ENCODE results near the gene ZNF584. TPM values are rescaled to one million over a fixed set of nuclear protein-coding genes. Genes with fewer than 3 reads are reported as not detected.
A peak's percentile ranks its signal among the peaks of the same experiment; 100 is the strongest.

ZNF584 gene
- total RNA-seq, 1 donor from 2014 or later, result 8.4 TPM

DNA sequence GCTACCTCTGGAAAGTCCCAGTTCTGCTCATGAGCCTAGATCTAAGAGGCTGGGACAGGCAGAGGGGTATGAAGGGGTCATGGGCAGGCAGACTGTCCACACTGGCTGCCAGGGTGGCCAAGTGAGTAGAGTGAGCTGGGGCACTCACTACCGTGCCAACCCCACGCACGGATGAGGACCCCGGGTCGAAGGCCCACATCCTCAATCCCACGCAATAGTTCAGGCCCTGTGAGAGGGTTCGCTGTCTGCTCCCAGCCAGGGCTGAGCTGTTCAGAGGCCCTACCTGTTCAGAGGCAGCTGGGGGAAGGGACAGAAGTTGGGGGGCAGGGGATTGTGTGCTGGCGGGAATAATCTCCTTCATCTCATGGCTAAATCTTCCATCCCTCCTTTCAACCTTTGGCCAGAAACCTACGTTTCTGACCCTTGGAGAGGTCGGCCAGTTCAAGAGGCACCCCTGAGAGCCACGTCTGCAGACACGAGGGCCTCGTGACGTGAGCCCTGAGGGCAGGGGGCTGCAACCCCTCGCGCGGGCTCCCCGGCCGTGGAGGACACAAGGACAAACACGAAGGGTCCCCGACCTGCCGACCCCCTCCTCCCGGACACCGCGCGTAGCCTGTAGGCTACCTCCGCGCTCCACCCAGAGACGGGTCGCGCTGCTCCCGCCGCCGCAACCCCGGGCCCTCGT, 22.4 kb upstream of the ZNF584 start:
- no peak for DNase-seq

DNA sequence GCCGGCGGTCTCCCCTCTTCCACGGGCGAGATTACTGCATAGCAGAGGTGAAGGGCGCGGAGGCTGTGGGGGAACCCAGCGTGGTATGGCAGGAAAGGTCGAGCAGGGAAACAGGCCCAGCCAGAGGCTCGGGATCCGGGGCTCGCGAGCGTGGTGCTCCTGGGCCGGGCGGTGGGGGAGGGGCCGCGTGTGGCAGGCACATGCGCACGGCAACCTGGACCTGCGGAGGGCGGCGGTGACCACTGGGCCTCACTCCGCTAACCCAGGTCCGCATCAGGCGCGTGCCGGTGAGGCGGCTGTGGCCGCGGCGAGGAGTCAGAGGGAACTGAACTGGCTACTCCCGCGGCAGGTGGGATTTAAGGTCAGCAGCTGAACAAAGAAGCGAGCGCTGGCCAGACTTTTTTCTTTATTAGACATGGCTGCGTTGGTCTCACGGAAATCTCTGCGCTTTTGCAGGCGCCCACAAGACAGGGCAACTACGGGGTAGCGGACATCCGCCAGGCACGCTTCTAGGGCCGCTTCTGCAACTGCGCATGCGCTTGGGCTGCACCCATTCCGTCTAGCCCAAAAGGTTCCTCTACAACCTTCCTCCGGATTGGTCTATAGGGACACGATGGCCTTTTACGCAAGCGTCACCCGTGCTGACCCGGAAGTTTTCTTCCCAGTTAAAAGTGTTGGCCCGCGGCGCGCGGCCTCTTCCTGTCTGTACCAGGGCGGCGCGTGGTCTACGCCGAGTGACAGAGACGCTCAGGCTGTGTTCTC, 21.7 kb upstream of the ZNF584 start, which contains the start of gene RPS5:
Gene RPS5 (plus strand): TSS at position 694 of the 762 bp plus-strand sequence. CDS start 869 bp downstream, outside the sequence.
- peak; percentile 98 for DNase-seq

DNA sequence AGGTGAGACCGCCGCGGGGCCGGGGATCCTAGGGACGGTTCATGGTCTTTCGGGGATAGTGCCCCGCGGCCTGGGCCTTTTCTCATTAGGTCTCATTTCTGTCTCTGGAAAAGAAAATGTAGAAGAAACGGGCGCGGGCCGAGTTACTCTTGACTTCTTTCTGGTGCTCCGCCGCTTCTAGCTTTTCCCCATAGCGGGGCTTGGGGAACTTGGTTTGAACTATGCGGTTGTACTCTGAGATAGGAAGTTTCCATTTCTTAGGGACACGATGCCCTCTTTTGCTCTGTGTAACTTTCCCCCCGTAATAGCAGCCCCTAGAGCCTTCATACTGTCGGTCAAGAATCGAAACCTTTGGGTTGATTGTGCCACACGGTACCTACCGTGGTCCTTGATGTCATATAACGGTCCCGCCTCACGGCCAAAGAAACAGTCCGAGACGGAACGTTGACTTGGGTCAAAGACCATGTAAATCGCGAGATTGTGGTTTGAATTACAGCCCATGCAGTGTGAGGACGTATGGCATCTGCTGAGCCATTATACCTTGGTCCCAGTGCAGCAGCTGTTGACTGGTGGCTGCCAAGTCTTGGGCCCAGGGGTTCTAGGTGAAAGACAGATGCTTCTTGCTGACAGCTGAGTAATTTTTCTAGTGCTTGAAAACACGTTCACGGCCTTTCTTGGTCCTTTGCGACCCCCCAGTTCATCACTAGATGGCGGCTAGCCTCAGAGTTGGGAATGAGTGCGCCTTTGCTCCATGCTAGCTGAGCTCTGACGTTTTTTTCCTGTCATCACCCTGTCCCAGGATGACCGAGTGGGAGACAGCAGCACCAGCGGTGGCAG, 20.9 kb upstream of the ZNF584 start:
- DNase-seq, result no peak

DNA sequence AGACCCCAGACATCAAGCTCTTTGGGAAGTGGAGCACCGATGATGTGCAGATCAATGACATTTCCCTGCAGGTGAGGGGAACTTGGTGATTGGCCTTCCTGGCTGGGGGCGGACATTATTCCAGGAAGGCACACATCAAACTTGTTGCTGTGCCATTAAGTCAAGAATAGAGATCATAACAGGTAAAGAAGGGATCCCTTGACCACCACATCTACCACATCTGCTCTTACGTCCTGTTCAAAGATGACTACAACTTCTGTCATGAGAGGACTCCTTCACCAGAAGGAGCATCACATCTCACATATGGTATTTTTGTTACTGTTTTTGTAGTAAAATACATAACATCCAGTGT, 20.3 kb upstream of the ZNF584 start:
- DNase-seq, result no peak

- DNase-seq, result no peak
These were observed 15.3 kb upstream of the ZNF584 start for GRCh38 chr19:58392945-58393724.

- DNase-seq, result no peak
These were observed 14.8 kb upstream of the ZNF584 start for GRCh38 chr19:58393725-58394033.

GRCh38 chr19:58394821-58395219, 13.6 kb upstream of the ZNF584 start:
- no peak for DNase-seq

GRCh38 chr19:58395220-58395978, 13.1 kb upstream of the ZNF584 start, which contains the start of gene RNF225:
TSS of gene RNF225 (plus strand) at chr19:58395656. CDS start at chr19:58396090, 434 bp downstream.
- DNase-seq, result no peak

DNA sequence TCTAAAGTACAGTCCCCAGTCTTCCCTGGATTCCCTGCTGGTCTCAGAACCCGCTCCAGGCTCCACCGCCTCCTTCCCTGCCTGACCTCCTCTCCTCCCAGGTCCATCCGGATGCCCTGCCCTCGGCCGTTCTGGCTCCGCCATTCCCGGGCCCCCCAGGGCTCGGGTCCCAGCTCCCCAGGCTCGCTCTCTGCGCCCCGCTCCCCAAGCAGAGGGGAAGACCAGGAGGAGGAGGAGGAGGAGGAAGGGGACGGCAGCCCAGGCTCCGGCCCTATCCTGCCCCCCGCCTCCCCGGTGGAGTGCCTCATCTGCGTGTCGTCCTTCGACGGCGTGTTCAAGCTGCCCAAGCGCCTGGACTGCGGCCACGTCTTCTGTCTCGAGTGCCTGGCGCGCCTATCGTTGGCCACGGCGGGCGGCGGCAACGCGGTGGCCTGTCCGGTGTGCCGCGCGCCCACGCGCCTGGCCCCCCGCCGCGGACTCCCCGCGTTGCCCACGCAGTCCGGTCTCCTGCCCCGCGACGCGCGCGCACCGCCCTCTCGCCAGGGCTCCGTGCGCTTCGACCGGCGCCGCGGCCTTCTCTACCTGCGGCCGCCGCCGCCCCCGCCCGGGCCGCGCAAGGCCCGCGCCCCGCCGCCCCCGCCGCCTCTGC, 12.3 kb upstream of the ZNF584 start:
- DNase-seq, result no peak

GRCh38 chr19:58396691-58397532, 11.5 kb upstream of the ZNF584 start:
- DNase-seq, result no peak

DNA sequence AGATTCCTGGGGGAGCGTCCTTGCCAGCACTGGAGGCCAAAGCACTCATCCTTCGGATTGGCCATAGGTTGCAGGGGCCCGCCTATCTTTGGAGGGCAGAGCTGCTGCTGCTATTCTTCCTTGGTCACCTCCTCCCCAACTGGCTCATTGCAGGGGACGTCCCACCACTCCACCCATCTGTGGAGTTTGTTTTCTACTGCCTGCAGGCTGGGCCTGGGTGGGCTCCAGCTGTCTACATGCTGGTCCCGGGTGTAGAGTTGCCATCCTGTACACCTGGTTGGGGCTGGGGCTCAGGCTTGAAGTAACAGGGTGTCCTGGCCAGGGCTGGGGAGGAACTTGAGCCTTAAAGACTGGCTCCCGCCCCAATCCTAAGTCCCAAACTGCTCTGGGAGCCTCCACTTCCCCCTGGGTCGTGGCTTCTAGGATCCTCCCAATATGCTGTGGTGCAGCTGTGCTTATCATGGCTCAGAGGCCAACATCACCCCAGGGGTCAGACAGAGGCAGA, 10.9 kb upstream of the ZNF584 start:
- no peak for DNase-seq

- DNase-seq, result no peak
These were observed 10.4 kb upstream of the ZNF584 start for GRCh38 chr19:58398087-58398486.

DNA sequence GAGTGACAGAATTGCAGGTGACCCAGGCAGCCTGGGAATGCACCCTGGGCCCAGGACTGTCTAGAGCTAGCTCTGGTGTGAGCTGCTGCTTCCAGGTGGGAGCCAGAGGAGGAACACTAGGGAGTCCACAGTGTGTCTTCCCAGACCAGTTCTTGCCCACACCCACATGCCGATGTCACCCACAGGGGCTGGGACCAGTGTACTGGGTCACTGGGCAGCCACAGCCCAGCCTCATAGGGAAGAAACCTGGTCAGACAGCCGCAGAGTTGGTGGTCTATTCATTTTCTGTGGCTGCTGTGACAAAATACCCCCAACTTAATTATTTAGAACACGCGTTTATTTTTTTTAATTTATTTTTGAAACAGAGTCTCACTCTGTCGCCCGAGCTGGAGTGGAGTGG, 9.9 kb upstream of the ZNF584 start:
- no peak for DNase-seq

DNA sequence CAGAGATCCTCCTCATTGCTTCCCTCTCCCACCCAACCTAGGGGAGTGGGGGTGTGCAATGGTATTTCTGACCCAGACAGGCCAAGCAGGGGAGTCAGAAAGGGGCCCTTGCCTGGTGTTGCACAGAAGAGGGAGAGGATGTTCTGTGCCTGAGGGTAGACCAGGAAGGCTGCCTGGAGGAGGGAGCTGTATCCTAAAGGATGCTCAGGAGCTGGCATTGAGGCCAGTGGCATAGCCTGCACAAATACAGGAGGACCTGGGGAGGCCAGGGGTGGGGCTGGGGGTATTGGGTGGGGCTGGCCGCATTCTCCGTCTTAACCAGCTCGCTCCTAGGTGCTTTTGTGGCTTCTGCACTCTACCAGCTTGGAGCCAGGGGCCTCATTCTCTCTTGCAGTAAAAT, 8.5 kb upstream of the ZNF584 start:
- no peak for DNase-seq

DNA sequence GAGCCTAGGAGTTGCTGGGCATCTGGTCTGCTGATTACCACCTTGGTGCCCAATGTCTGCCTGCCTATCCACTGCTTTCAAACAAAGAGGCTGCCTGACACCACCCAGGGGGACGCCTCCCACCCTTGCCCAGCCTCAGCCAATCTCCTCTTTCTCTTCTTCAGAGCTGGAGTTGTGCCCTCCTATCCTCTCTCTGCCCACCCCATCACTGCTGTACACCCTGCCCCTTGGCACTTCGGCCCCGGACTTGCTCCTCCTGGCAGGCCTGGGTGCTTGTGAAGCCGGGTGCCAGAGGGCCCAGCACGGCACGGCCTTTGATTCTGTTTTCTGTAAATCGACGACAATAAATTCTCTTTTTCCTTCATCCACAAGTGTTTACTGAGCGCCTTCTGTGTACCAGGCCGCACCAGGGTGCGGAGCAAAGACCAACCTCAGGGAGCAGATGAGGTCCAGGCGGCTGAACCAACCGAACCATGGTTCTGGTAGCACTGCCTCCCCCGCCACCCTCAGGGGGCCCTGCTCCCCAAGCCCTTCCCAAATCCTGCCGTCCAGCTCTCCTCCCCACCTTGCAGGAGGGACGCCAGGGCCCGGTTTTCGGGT, 8.0 kb upstream of the ZNF584 start:
- DNase-seq, result no peak

DNA sequence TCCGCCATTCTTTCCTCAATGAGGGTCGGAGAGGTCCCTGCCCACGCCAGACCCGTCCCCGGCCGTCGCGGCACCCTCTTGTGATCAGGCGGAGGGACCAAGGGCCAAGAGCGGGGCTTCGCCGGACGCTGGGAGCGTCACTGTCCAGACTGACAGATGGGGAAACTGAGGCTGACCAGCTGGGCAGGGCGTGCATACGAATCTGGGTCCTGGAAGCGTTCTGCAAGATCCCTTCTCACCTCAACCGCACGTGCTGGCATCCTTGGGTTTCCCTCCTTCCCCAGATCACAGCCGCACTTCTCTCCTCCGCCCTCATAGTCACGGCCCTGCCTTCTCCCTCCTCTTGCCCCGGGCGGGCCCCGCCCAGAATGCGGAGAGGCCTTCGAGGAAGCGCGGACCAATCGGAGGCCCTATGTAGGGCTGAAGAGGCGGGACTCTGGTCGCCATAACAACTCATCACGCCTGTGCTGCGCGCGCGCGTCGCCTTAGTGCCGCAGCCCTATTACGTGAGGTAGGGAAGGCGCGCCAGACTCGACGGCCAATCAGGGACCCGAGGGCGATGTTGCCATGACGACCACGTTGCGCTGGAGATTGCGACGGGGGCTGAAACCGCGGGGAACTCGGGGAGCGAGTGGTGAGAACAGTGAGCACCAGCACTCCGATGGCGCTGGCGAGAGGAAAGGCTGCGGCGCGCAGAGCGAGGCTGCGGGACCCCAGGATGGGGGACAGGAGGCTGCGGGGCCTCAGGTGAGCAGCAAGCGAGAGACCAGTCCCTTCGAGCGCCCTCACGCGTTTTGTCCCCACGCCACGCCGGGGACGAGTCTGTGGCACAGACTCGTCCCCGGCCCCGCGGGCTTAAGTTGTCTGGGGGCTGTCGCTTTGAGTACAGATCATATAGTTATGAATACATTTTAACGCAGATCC, 7.3 kb upstream of the ZNF584 start:
- DNase-seq, result peak; percentile 99

DNA sequence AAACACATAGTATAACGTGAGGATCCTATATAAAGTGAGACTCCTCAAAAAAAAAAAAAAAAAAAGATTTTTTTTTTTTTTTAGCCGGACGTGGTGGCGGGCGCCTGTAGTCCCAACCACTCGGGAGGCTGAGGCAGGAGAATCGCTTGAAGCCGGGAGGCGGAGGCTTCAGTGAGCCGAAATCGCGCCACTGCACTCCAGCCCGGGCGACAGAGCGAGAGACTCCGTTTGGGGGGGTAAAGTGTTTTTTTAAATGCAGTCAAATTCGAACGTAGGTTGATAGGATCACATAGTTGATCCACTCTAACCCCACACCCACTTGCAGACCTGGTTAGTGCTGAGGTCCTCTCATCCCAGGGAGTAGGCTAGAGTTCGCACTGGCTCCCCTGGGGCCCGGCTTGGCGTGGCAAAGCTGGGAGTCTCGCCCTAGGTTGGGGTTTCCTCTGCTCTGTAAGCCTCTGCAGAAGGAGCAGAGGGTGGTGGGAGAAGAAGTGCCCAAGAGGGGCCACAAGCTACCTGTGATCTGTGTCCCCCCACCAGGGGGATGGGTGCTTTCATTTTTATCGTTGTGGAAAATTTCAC, 6.5 kb upstream of the ZNF584 start:
- DNase-seq, result no peak

Data from skin of body (tissue), 2 donors.